HCT116 (cell line): ENCODE measurements around the gene PAPOLG. TPM values are rescaled to one million over a fixed set of nuclear protein-coding genes. Genes with fewer than 3 reads are reported as not detected.

Source experiments
- ATAC-seq: fragments of 200-7000 bp; cut with Tn5 transposase; 2 replicates; pipeline ENCODE4 v1.9.1; 2020; ENCODE audit warnings: mild to moderate bottlenecking, moderate library complexity
- BruUV-seq: library from RNA; stranded (reverse); fragments of 400-500 nt; replicated peaks from 2 replicates; lab custom pipeline; 2021; lab: Mats Ljungman, UMichigan
- CTCF ChIA-PET: fragments of 300-600 bp; sonication (Branson Sonifier 250); formaldehyde crosslinking; loops from one replicate; lab custom pipeline; 2021; ENCODE audit warnings: antibody characterized with exemption; lab: Charles Lee
- POLR2A ChIA-PET: fragments of 300-600, 350-600 bp; sonication (Branson Sonifier 250); formaldehyde crosslinking; loops from one replicate; lab custom pipeline; 2021; ENCODE audit warnings: antibody characterized with exemption; lab: Charles Lee
- RAD21 ChIA-PET, 2 experiments: fragments of 300-600 bp; sonication (Branson Sonifier 250); formaldehyde crosslinking; loops; one replicate each; lab custom pipeline; 2023; ENCODE audit warnings: low total read pairs in 2 of 2; ENCODE audit not compliant: uncharacterized antibody in 2 of 2, unreplicated experiment in 2 of 2, low non-redundant PET in 1 of 2; lab: Charles Lee
- DNase-seq: peaks from one replicate; pipeline ENCODE4 v3.0.0-alpha.2; 2010; ENCODE audit warnings: low read depth, low spot score
- H2AFZ ChIP-seq: fragments of 200-600 bp; shearing (Covaris generic), sonication (generic); 2 replicates; pipeline ENCODE4 v1.6.1; 2017; ENCODE audit warnings: low read depth, mixed run types, mixed read lengths, antibody characterized with exemption, low read length; ENCODE audit not compliant: poor library complexity, severe bottlenecking
- H3K27ac ChIP-seq: 2 replicates; pipeline ENCODE4 v1.5.1; 2012; ENCODE audit warnings: low read depth, low read length
- H3K27me3 ChIP-seq: fragments of 200-600 bp; sonication (generic); 2 replicates; pipeline ENCODE4 v1.6.1; 2016; ENCODE audit warnings: mixed run types, low read length, mixed read lengths; ENCODE audit not compliant: insufficient read depth
- H3K36me3 ChIP-seq, 2 experiments: fragments of 200-500 bp in 1 of 2; fragments of 200-600 bp in 1 of 2; sonication (Bioruptor generic) in 1 of 2; sonication (generic) in 1 of 2; 2 replicates each; pipeline versions ENCODE4 v1.5.1 to v1.6.1; 2014 to 2016; ENCODE audit warnings: low read length in 2 of 2, inconsistent platforms in 1 of 2, mixed read lengths in 1 of 2, mixed run types in 1 of 2; ENCODE audit not compliant: insufficient read depth in 2 of 2, control insufficient read depth in 1 of 2
- H3K4me1 ChIP-seq, 2 experiments: fragments of 200-600 bp in 1 of 2; sonication (generic) in 1 of 2; 2 replicates each; pipeline versions ENCODE4 v1.5.1 to v1.6.1; 2012 to 2017; ENCODE audit warnings: low read length in 2 of 2, inconsistent platforms in 1 of 2, mild to moderate bottlenecking in 1 of 2, mixed read lengths in 1 of 2, mixed run types in 1 of 2, moderate library complexity in 1 of 2; ENCODE audit not compliant: insufficient read depth in 2 of 2, control insufficient read depth in 1 of 2
- H3K4me2 ChIP-seq: fragments of 200-600 bp; sonication (generic); 2 replicates; pipeline ENCODE4 v1.6.1; 2017; ENCODE audit warnings: mixed run types, low read length, mixed read lengths
- H3K4me3 ChIP-seq, 2 experiments: fragments of 200-600 bp in 1 of 2; sonication (generic) in 1 of 2; replicated peaks in 1 of 2; 2 replicates each; pipeline ENCODE4 v1.5.1; 2011 to 2016; ENCODE audit warnings: low read length in 2 of 2, control low read depth in 1 of 2, low read depth in 1 of 2, mild to moderate bottlenecking in 1 of 2, mixed read lengths in 1 of 2, mixed run types in 1 of 2
- H3K79me2 ChIP-seq: fragments of 200-600 bp; sonication (generic); 2 replicates; pipeline ENCODE4 v1.6.1; 2017; ENCODE audit warnings: mild to moderate bottlenecking, mixed run types, low read length, moderate library complexity, mixed read lengths; ENCODE audit not compliant: insufficient read depth
- H3K9ac ChIP-seq: fragments of 200-600 bp; sonication (generic); 2 replicates; pipeline ENCODE4 v1.6.1; 2016; ENCODE audit warnings: low read length, mixed read lengths
- H3K9me2 ChIP-seq: fragments of 200-600 bp; sonication (generic), shearing (Covaris generic); 2 replicates; pipeline ENCODE4 v1.6.1; 2017; ENCODE audit warnings: mixed run types, mild to moderate bottlenecking, moderate library complexity; ENCODE audit not compliant: insufficient read depth
- H3K9me3 ChIP-seq, 2 experiments: fragments of 200-500 bp in 1 of 2; fragments of 200-600 bp in 1 of 2; sonication (Bioruptor generic) in 1 of 2; sonication (generic) in 1 of 2; 2 replicates each; pipeline ENCODE4 v1.6.1; 2014 to 2017; ENCODE audit warnings: low read length in 2 of 2, mixed read lengths in 2 of 2, inconsistent platforms in 1 of 2, low read depth in 1 of 2, mild to moderate bottlenecking in 1 of 2, mixed run types in 1 of 2, moderate library complexity in 1 of 2; ENCODE audit not compliant: control insufficient read depth in 1 of 2, insufficient read depth in 1 of 2
- H4K20me1 ChIP-seq: fragments of 200-600 bp; sonication (generic), shearing (Covaris generic); 2 replicates; pipeline ENCODE4 v1.6.1; 2017; ENCODE audit warnings: mixed run types, mild to moderate bottlenecking, moderate library complexity; ENCODE audit not compliant: insufficient read depth
- SRF ChIP-seq: IDR thresholded peaks from 2 replicates; pipeline ENCODE4 v1.6.1; 2012; ENCODE audit warnings: low read depth
- ZBTB33 ChIP-seq: IDR thresholded peaks from 2 replicates; pipeline ENCODE4 v1.6.1; 2011; ENCODE audit warnings: mild to moderate bottlenecking, low read length, moderate library complexity; ENCODE audit not compliant: insufficient replicate concordance; ENCODE audit errors: extremely low read depth
- intact Hi-C: fragments of 100-400 bp; cut with micrococcal nuclease; formaldehyde crosslinking; loops from 2 replicates; pipeline ENCODE4 v1.10.0; 2022
- total RNA-seq: library from RNA; stranded (reverse); gene quantifications from one replicate; pipeline ENCODE4 v1.2.1, GENCODE V29; 2021; ENCODE audit not compliant: unreplicated experiment

Gene PAPOLG
- total RNA-seq, 1 experiment from 2014 or later: 13.2 TPM

GRCh38 chr2:60759654-60760053 lies 3.6 kb downstream of the PAPOLG start:
- Histone ChIP-seq H3K9me3 (no peaks in the 10 kb centered on the region), H4K20me1 (0 out of 2 replicates have a peak, but pooled peaks cover 6% of the 10 kb centered on the region), H3K4me3 (no peak overlapping the region), H3K4me2 (no peak overlapping the region), H3K4me1 (peaks cover 11 to 22% of the 10 kb centered on the region in 2 experiments; a peak in 3 of 4 replicates), H3K9ac (no peak overlapping the region), H3K9me2 (no peaks in the 10 kb centered on the region), H3K36me3 (peaks cover 18 to 24% of the 10 kb centered on the region in 2 experiments; a peak in 3 of 4 replicates), H2AFZ (no peak overlapping the region), H3K27ac (no peak overlapping the region), H3K27me3 (no peaks in the 10 kb centered on the region), H3K79me2 (peaks cover 44% of the 10 kb centered on the region)
- TF ChIP-seq SRF: no peak
- RAD21 ChIA-PET: no interaction called here
- CTCF ChIA-PET: no interaction called here
- intact Hi-C loops: no loop called here
- POLR2A ChIA-PET: no interaction called here
- DNase-seq (no peak), ATAC-seq (no peak)
- BruUV-seq: no TSS peak

GRCh38 chr2:60764736-60765534 lies 8.9 kb downstream of the PAPOLG start:
- intact Hi-C loops: no loop called here
- H3K4me3 ChIP-seq: no peak overlapping the region
- peaks cover 6 to 14% of the 10 kb centered on the region in 2 experiments for H3K4me1 ChIP-seq
- no peak overlapping the region for H2AFZ ChIP-seq
- peaks cover 18% of the 10 kb centered on the region for H3K79me2 ChIP-seq
- H3K9ac ChIP-seq: no peak overlapping the region
- DNase-seq (no peak), ATAC-seq (peak; percentile 50; the same call in 1 of the 2 replicates)
- ChIA-PET POLR2A (interaction anchor here (0.7 to 1.2 kb wide), 2 partner anchors 9 to 18 kb away, joined by 3 read pairs; partner anchors contain the start of gene PAPOLG), CTCF (no interaction called here), RAD21 (interaction anchor here in 1 of 2 experiments (0.9 kb wide), 1 partner anchor 9 kb away, joined by 3 read pairs; the partner anchor contains the start of gene PAPOLG)
- no peak overlapping the region for H3K27ac ChIP-seq
- peak overlapping the region; percentile 24; the same call in 1 of the 2 replicates for H3K4me2 ChIP-seq
- no peaks in the 10 kb centered on the region for H3K9me3 ChIP-seq
- H4K20me1 ChIP-seq: no peaks in the 10 kb centered on the region
- TF ChIP-seq ZBTB33: no peak
- H3K27me3 ChIP-seq: no peaks in the 10 kb centered on the region
- no peaks in the 10 kb centered on the region for H3K9me2 ChIP-seq
- H3K36me3 ChIP-seq: peaks cover 30 to 31% of the 10 kb centered on the region in 2 experiments; a peak in 3 of 4 replicates
- BruUV-seq: no TSS peak
